ENCODE measurements around the gene CHKB. TPM values are rescaled to one million over a fixed set of nuclear protein-coding genes. Genes with fewer than 3 reads are reported as not detected.
A peak's percentile ranks its signal among the peaks of the same experiment; 100 is the strongest.
"Not testable (repeated sequence)": the region's sequence is repeated elsewhere in the genome, so short reads cannot be mapped to it uniquely, and the experiment has no call there.

CHKB gene
- total RNA-seq, 4 donors from 2014 or later, result 74.8 to 232 (median 86.1) TPM

DNA sequence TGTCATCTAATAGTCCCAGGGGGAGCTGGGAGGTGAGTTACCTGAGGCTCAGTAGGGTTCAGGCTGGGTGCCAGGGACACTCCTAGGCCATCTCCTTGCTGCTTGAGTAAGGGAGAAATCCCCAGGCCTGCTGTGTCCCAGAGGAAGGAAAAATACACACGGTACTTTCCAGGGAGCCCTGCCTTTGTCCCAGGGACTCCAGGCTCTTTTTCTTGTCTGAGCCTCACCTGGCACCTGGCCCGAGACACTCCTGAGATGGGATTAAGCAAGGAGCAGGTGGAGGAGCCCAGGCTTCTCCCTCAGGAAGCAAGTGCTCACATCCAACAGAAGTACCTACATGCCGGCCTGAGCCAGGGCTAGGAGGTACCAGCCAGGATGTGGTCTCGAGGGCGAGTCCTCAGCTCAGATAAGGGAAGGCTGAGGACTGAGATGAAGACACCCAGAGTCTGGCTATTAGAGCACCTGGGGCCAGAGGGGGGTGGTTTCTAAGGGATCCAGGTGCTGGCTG is 37.8 kb downstream of the CHKB start:
- TF ChIP-seq POLR2A (IDR thresholded peaks at IDR 0.05), result no peak
- TF ChIP-seq, protein P1, sequence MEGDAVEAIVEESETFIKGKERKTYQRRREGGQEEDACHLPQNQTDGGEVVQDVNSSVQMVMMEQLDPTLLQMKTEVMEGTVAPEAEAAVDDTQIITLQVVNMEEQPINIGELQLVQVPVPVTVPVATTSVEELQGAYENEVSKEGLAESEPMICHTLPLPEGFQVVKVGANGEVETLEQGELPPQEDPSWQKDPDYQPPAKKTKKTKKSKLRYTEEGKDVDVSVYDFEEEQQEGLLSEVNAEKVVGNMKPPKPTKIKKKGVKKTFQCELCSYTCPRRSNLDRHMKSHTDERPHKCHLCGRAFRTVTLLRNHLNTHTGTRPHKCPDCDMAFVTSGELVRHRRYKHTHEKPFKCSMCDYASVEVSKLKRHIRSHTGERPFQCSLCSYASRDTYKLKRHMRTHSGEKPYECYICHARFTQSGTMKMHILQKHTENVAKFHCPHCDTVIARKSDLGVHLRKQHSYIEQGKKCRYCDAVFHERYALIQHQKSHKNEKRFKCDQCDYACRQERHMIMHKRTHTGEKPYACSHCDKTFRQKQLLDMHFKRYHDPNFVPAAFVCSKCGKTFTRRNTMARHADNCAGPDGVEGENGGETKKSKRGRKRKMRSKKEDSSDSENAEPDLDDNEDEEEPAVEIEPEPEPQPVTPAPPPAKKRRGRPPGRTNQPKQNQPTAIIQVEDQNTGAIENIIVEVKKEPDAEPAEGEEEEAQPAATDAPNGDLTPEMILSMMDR (IDR thresholded peaks at IDR 0.05), result no peak
- TF ChIP-seq POLR2AphosphoS5 (IDR thresholded peaks at IDR 0.05), result no peak
- TF ChIP-seq EP300 (IDR thresholded peaks at IDR 0.05; ENCODE audit: low read depth), result no peak
- peaks cover 18 to 55% (median 32%) of the 10 kb centered on the region in 4 donors for H3K4me1 ChIP-seq
- H3K9me3 ChIP-seq, result no peaks in the 10 kb centered on the region
- 52% methylated on average over 5 of the region's 5 CpGs; no CpG with 5 or more reads in 1 of the 2 donors for WGBS, 2 donors (ENCODE audit: low coverage in 1 of 2)
- H3K27ac ChIP-seq, result peak overlapping the region; percentile 40 to 65 (median 54)
- intact Hi-C loops (cut with DNase I; ENCODE audit: low total_unique reads), result no loop called here
- no peak overlapping the region for H3K4me3 ChIP-seq
- in situ Hi-C loops (cut with MboI; ENCODE audit: low pct_ligation_motif_present in 1 of 4, low pct_unique_long_range_greater_than_20kb in 1 of 4, low sequenced_read_pairs in 3 of 4), result no loop called here
- peaks cover 41% of the 10 kb centered on the region for H3K27me3 ChIP-seq
- DNase-seq, result peak; percentile 45
- H3K36me3 ChIP-seq, result no peaks in the 10 kb centered on the region

DNA sequence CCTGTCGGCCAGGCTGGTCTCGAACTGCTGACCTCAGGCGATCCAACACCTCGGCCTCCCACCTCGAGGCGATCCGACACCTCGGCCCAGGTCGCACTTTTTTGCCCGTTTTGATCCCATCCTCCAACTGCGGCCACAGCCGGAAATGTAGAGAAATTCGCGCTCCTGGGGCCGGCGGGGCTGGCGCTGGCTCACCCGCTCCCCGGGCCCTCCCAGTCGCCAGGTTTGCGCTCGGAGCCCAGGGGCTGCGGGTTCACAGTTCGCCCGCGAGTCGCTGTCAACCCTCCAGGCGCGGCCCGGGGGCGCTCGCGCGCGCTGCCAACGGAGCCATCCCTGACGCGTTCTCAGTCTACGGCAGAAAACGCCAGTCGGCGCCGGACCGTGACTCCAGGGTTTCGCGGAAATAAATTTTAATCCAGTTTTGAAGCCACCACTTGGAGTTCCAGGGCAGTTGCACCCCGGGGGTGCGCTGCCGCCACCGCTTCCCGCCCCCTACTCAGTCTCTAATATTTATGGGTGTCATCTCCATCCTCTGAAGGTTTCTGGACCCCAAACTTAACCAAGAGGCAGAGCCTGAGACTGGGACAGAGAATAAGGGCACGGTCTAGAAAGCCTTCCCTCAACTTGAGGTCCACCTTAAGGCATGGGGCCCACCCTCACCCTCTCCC is 38.4 kb downstream of the CHKB start:
- DNase-seq, result peak; percentile 91
- no peaks in the 10 kb centered on the region for H3K9me3 ChIP-seq
- H3K27ac ChIP-seq, result peak overlapping the region; percentile 40 to 65 (median 54)
- TF ChIP-seq POLR2A (IDR thresholded peaks at IDR 0.05) (no peak), POLR2AphosphoS5 (IDR thresholded peaks at IDR 0.05) (peak in 1 of 3 donors; percentile 19), EP300 (IDR thresholded peaks at IDR 0.05; ENCODE audit: low read depth) (no peak)
- TF ChIP-seq, protein P1 (IDR thresholded peaks at IDR 0.05), result peak; percentile 42 to 67 (median 60)
- 4% methylated on average over 42 of the region's 52 CpGs; no CpG with 5 or more reads in 1 of the 2 donors for WGBS, 2 donors (ENCODE audit: low coverage in 1 of 2)
- in situ Hi-C loops (cut with MboI; ENCODE audit: low pct_ligation_motif_present in 1 of 4, low pct_unique_long_range_greater_than_20kb in 1 of 4, low sequenced_read_pairs in 3 of 4) (no loop called here), intact Hi-C loops (cut with DNase I; ENCODE audit: low total_unique reads) (no loop called here)
- H3K36me3 ChIP-seq, result no peaks in the 10 kb centered on the region
- H3K4me1 ChIP-seq, result peaks cover 20 to 57% (median 37%) of the 10 kb centered on the region in 4 donors
- H3K4me3 ChIP-seq, result peak overlapping the region in 3 of 4 donors; percentile 4 to 41 (median 26)
- H3K27me3 ChIP-seq, result peaks cover 35% of the 10 kb centered on the region

DNA sequence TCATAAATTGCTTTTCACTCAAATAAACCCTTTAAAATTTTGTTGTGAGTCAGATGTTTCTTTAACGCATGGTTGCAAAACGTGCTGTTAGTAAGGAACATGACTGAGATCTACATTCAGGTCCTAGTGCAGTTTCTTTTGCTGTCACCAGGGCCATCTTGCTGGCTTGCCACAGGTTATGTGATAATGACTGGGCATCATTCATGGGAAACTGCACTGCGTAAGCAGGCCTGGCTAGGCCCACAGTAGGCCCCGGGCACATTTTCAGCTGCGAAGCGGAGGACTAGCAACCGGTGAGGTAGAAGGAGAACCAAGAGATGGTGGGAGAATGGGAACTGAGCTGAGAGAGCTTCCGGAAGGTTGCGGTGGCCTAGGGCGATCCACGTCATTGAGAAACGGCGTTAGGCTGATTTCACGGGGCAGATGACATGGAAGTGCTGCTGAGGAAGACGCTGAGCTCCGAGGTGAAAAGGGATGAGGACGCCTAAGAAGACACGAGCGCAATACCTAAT is 40.2 kb downstream of the CHKB start:
- 71 to 82% methylated on average over 8 to 19 of the region's 19 CpGs for WGBS, 2 donors (ENCODE audit: low coverage in 1 of 2)
- TF ChIP-seq, protein P1 (IDR thresholded peaks at IDR 0.05), result peak in 1 of 5 experiments; percentile 9
- TF ChIP-seq EP300 (IDR thresholded peaks at IDR 0.05; ENCODE audit: low read depth) (no peak), POLR2A (IDR thresholded peaks at IDR 0.05) (peak; percentile 28), POLR2AphosphoS5 (IDR thresholded peaks at IDR 0.05) (peak in 1 of 3 donors; percentile 11)
- peak overlapping the region; percentile 91 to 99 (median 95) for H3K27ac ChIP-seq
- peaks cover 26 to 61% (median 35%) of the 10 kb centered on the region in 4 donors for H3K4me1 ChIP-seq
- peaks cover 17% of the 10 kb centered on the region for H3K27me3 ChIP-seq
- peak; percentile 44 for DNase-seq
- in situ Hi-C loops (cut with MboI; ENCODE audit: low pct_ligation_motif_present in 1 of 4, low pct_unique_long_range_greater_than_20kb in 1 of 4, low sequenced_read_pairs in 3 of 4) (no loop called here), intact Hi-C loops (cut with DNase I; ENCODE audit: low total_unique reads) (no loop called here)
- H3K4me3 ChIP-seq, result no peak overlapping the region
- no peaks in the 10 kb centered on the region for H3K9me3 ChIP-seq
- no peaks in the 10 kb centered on the region for H3K36me3 ChIP-seq

DNA sequence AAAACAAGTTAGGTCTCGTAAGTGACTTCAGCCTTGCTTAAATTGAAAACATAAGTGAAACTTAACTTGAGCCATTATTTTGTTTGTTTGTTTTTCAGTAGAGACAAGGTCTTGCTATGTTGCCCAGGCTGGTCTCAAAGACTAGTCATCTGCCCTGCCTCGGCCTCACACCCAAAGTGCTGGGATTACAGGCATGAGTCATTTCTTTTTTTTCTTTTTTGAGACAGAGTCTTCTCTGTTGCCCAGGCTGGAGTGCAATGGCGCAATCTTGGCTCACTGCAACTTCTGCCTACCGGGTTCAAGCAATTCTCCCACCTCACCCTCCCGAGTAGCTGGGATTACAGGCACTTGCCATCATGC is 41.0 kb downstream of the CHKB start:
- 52 to 68% methylated on average over 4 to 5 of the region's 5 CpGs for WGBS, 2 donors (ENCODE audit: low coverage in 1 of 2)
- H3K4me3 ChIP-seq; in situ Hi-C loops (cut with MboI; ENCODE audit: low pct_ligation_motif_present in 1 of 4, low pct_unique_long_range_greater_than_20kb in 1 of 4, low sequenced_read_pairs in 3 of 4); H3K36me3 ChIP-seq; H3K9me3 ChIP-seq; H3K27me3 ChIP-seq; intact Hi-C loops (cut with DNase I; ENCODE audit: low total_unique reads): not testable (repeated sequence)
- peak overlapping the region; percentile 91 to 99 (median 95) for H3K27ac ChIP-seq
- DNase-seq, result peak; percentile 52
- peaks cover 26 to 56% (median 32%) of the 10 kb centered on the region in 4 donors for H3K4me1 ChIP-seq
- peak in 2 of 3 donors; percentile 12 to 54 for TF ChIP-seq POLR2AphosphoS5 (IDR thresholded peaks at IDR 0.05)

All from transverse colon (tissue), 4 donors.